GM03348 (cell line): ENCODE data around the gene TGFB1I1.
A peak's percentile ranks its signal among the peaks of the same experiment; 100 is the strongest.
"Not testable (repeated sequence)": the region's sequence is repeated elsewhere in the genome, so short reads cannot be mapped to it uniquely, and the experiment has no call there.

ENCODE experiments used
- DNase-seq: peaks from one replicate; pipeline ENCODE4 v3.0.0; 2012; ENCODE audit warnings: low spot score

The TGFB1I1 gene

DNA sequence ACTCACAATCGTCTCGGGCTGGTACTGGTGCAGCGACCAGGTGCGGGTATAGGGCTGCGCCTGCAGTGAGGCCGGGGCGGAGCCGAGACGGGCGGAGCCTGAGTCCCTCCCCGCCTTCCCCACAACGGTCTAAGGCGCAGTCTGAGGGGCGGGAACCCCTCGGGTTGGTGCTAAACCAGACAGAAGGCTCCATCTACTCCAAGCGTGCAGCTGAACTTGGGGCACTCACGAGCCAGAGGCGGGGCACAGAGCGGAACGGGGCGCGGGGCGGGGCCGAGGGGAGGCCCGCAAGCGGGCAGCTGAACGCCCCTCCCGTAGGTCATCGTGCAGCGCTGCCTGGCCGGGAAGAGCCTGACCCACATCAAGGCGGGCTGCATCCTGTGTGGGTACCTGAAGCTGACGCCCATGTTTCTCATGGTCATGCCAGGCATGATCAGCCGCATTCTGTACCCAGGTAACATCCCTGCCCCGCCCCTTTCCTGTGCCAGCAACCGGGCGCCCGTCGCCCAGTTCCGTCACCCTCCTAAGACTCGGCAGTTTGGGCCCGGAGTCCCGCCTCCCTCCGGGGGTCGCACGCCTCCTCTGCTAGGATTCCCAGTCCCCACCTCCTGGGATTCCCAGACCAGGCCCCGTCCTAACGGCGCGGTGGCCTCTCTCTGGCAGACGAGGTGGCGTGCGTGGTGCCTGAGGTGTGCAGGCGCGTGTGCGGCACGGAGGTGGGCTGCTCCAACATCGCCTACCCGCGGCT is 15.9 kb downstream of the TGFB1I1 start:
- DNase-seq, result peak; percentile 63

DNA sequence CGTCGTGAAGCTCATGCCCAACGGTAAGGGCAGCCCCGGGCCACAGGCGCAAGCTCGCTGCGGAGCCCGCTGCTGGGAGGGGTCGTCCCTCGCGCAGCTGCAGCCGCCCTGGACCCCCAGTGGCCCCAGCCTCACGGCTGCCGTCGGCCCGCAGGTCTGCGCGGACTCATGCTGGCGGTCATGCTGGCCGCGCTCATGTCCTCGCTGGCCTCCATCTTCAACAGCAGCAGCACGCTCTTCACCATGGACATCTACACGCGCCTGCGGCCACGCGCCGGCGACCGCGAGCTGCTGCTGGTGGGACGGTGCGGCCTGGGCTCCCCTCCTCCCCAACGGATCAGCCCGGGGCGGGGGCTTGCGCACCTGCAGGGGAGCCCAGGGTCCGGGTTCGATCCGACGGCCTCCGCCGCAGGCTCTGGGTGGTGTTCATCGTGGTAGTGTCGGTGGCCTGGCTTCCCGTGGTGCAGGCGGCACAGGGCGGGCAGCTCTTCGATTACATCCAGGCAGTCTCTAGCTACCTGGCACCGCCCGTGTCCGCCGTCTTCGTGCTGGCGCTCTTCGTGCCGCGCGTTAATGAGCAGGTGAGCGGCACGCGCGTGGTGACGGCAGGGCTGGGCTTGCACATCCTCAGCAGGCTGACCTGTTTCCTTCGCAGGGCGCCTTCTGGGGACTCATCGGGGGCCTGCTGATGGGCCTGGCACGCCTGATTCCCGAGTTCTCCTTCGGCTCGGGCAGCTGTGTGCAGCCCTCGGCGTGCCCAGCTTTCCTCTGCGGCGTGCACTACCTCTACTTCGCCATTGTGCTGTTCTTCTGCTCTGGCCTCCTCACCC is 16.7 kb downstream of the TGFB1I1 start:
- DNase-seq, result no peak

DNA sequence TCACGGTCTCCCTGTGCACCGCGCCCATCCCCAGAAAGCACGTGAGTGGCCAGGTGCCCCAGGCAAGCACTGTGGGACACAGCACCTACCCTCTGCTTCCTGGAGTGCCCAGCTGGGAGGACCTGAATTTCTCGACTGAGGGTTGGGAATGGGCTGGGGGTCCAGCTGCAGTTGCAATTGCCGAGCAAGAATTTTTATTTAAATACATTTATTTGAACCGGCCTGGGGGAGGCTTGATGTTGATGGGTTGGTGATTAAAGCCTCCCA is 17.3 kb downstream of the TGFB1I1 start:
- no peak for DNase-seq

DNA sequence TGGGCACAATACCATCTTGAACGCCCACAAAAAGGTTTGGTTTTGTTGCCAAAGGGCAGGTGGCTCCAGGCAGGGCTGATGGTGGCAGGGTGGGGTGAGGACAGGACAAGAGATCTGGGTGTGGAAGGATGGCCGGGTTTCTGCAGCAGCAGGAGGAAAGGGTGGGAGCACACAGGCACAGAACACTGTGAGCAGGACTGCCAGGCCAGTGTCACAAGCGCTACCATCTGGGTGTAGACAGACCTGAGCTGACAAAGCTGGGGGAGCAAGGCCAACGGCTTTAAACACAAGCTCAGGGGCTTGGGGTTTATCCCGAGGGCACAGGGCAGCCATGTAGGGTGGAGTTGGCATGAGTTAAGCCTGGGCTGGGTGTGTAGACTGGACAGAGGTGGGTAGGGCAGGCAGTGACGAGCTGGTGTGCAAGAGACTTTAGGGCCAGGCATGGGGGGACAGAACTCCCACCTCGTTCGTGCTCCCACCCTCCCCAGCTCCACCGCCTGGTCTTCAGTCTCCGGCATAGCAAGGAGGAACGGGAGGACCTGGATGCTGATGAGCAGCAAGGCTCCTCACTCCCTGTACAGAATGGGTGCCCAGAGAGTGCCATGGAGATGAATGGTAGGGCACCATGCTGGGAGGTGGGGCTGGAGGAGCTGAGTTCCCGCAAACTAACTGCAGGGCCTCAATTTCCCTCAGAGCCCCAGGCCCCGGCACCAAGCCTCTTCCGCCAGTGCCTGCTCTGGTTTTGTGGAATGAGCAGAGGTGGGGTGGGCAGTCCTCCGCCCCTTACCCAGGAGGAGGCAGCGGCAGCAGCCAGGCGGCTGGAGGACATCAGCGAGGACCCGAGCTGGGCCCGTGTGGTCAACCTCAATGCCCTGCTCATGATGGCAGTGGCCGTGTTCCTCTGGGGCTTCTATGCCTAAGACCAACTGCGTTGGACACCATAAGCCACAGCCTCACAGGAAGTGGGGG is 17.9 kb downstream of the TGFB1I1 start:
- no peak for DNase-seq

DNA sequence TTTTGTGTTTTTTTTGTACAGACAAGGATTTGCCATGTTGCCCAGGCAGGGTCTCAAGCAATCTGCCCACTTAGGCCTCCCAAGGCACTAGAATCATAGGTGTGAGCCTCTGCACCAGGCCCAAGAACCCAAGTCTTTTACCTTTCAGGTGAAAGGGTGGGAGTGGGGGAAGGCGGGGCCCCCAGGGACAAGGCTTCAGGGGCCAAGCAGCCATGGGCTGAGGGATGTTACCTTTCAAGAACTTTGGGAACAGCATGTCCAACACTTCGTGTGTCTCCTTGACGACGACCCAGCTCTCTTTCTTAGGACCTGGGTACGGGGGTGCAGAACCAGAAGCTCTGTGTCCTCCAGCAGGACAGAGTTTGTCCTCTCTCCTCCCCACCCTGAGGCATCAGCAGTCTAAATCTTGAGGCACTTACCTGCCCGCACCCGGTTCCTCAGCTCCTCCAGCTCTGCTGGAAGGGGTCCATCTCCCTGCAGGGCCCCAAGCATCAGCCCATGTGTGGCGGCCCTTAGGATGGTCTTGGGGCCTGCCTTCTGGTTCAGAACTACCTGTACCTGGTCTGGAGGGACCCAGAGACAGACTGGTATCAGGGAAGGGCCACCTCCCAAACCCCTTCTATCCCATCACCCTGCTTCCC is 19.9 kb downstream of the TGFB1I1 start:
- no peak for DNase-seq

DNA sequence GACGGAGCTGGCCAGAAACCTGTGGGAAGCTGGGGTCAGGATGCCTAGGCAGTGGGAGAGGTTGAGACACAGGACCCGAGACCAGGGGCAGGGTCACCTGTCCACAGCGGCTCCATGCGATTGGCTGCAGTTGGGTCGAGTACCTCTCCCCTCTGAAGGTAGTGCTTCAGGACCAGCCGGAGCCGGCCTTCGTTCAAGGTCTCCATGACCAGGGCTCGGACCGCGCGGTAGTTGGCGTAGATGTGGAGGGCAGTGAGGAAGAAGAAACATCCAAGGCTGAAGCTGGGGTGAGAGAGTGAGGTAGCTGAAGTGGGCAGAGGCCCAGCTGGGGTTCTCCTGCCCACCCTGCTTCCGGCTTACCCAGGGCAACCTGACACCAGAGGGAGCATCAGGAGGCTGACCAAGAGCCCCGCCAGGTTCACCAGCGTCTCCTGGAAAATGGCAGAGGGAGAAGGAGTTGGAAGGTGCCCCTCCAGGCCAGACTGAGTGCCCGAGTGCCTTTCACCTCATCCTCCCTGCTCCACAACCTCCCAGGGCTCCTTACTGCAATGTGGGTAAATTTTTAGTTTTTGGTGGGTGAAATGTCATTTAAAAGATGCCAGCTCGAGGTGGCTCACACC is 21.7 kb downstream of the TGFB1I1 start:
- no peak for DNase-seq

DNA sequence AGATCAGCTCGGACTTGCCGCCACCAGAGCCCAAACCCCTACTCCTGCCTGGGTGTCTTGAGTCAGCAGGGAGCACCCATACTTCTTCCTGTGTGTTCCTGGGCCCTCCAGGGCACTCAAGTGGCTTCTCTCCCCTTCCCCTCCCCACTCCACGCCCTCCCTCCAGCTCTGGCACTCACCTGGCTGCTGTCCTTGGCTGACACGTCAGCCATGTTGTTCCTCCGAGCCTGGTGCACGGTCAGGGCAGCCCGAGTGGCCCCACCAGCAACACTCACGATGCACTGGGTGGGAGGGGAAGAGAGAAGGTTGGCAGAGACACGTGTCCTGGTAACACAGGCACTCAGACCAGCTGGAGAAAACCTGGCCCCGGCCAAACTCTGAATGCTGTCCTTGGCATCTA is 24.7 kb downstream of the TGFB1I1 start:
- DNase-seq, result no peak

DNA sequence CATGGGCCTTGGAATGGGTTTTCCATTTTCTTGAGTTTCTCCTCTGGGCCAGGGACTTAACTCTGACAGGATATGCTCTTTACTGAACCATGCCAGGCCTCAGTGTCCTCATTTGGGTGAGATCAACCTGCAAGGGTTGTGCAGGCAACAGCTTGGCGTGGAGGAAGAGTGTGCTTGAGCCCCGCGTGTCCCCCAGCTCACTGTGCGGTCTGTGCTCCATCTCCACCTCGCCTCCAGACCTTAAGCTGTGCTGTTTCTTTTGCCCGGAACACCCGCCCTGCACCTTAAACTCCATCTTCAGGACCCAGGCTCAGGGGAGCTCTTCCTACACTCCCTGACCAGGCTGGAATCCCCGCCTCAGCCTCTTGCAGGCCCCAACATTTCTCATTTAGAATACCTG is 26.5 kb downstream of the TGFB1I1 start:
- DNase-seq, result no peak

DNA sequence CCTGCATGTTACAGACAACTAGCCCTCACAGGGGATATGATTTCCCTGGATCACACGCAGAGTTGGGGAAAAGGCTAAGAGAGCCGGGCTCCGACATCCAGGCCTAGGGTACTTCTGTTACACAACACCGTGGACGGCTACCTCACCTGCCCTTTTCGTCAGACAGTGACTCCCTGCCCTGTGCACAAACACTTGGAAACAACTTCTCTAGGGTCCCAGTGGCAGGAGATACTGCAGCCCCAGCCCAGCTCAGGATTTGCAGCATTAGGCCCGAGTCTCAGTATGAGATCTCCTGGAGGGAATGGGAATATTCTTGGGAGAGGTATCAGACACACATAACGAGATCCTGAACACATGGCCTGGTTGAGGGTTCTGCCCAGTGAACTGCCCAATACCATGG is 28.0 kb downstream of the TGFB1I1 start:
- no peak for DNase-seq

DNA sequence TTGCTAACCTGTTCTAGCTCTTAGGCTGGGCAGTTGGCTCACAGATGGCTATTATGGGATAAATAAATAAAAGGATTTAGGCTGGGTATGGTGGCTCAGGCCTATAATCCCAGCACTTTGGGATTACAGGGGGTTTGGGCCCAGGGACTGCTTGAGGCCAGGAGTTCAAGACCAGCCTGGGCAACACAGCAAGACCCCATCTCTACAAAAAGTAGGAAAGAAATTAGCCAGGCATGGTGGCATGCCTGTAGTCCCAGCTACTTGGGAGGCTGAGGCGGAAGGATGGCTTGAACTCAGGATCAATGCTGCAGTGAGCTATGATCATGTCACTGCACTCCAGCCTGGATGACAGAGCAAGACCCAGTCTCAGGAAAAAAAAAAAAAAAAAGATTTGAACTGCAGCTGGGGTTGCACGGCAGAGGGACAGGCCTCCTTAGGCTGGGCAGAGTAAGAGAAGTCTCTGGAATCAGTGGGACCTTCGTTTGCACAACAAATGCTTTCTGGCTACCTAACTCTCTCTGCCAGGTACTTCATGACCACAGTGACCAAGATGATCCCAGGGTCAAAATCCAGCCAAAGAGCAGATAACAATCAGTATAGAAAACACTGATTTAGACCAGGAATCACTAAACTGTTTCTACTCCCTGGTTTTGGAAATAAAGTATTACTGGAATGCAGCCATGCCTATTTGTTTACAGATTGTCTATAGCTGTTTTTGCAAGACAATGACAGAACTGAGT is 29.4 kb downstream of the TGFB1I1 start:
- no peak for DNase-seq

DNA sequence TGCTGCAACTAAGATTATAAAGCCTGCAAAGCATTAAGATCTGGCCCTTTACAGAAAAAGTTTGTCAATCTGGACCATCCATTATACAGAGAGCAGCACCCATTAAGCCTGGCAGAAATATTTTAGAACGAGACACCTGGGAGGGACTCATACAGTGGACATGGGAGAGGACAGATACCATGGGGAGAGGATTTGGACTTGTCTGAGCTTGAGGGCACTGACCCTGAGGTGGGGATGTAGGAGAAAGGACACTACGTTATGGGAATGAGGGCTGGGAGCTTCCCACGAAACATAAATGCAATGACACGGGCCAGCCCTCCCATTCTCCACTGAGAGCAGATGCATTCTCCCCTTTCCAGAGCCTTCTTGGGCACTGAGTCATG is 30.0 kb downstream of the TGFB1I1 start:
- no peak for DNase-seq

DNA sequence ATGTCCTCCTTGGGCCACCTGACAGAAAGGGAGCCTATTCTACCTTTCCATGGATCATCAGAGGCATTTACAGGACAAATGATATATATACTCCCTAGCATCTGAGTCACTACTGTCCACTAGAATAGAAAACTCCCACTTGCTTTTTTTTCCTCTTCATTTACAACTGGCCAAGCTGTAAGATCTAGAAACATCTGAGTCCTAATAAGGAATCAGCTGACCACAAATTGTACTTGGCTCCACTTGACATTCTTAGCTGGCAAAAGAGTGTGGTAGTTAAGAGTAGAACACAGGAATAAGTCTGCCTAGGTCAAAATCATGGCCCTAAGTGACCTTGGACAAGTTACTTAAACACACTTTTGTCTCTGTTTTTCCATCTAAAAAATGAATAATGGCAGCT is 31.0 kb downstream of the TGFB1I1 start:
- DNase-seq, result peak; percentile 54

DNA sequence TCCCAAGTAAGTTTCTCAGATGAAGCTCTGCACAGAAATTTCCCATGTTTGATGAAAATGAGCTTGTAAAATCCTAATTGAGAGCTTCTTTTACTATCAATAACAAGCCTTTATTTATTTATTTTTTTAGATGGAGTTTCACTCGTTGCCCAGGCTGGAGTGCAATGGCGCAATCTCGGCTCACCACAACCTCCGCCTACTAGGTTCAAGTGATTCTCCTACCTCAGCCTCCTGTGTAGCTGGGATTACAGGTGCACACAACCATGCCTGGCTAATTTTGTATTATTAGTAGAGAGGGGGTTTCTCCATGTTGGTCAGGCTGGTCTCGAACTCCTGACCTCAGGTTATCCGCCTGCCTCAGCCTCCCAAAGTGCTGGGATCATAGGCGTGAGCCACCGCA is 31.6 kb downstream of the TGFB1I1 start:
- DNase-seq, result not testable (repeated sequence)

DNA sequence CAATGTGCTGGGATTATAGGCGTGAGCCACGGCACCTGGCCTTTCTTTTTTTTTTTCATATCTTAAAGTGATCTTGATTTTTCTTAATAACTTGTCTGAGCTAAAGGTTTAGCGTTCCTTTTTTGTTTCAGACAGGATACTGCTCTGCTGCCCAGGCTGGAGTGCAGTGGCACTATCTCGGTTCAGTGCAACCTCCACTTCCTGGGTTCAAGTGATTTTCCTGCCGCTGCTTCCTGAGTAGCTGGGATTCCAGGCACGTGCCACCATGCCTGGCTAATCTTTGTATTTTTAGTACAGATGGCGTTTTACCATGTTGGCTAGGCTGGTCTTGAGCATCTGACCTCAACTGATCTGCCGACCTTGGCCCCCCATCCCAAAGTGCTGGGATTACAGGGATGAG is 32.2 kb downstream of the TGFB1I1 start:
- no peak for DNase-seq

DNA sequence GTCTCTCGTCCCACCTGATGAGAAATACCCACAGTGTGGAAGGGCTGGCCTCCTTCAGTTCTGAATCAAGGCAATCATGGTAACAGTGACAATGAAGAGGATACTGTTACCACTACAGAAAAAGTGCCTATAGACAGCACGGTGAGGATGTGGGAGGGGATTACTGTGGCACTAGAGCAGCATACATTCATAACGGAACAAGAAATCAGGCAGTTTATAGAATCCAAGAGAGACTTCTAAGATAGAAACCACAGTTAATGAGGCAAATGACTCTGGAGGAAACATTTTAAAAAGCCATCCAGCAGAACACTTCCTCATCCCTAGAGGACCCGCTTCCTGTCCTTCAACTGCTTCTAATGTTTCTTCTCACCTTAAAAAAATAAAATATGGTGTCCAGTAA is 33.5 kb downstream of the TGFB1I1 start:
- no peak for DNase-seq

DNA sequence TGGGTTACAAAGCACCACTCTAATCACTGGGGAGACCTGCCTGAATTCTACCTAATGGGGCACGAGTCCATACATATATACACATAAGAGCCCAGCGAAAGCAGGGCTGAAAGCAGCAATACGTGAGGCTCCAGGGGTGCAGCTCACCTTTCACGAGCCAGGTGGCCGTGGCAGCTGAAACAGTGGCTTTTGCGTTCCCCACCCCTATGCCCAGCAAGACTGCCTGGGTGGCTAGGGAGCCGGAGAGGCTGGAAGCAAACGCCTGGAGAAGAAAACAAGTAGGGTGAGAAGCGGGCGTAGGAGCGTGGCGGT is 35.6 kb downstream of the TGFB1I1 start:
- no peak for DNase-seq

DNA sequence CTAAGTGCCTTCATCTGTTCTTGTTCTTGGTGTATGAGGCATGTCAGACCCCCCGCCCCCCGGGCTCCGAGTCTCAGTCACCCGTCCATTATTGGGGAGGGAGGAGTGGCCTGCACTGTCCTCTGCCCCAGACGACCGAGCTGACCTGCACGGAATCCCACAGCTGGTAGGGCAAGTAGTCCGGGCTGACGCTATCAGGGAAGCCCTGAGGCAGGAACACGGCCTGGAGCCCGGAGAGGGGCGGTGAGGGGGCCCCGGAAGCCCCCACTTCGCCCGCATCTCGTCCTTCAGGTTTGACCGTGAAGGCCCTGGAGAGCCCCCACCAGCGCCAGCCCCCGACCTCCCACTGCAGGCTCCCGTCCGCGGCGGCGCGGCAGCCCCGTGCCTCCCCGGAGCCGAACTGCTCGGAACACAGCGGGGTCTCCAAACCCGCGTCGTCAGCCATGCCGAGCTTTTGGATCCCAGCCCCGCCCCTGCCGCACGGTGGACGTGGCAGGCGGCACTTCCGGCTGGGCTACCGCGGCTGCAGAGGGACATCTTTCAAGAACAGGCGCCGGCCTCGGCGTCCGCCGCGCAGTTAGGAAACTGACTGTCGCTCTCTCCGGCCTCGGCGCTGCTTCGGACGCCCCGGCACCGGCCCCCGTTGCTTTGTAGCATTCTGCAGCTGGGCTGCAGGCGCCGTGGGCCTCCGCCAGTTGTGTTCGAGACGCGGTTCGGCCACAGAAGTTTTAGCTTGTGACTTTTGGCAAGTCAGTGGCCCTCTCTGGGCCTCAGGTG is 36.2 kb downstream of the TGFB1I1 start, which contains the start of gene RUSF1:
Gene RUSF1, minus strand, starts transcription at position 463 of the 777 bp plus-strand sequence. Its CDS starts 18 bp downstream, at position 445.
- peak; percentile 94 for DNase-seq

DNA sequence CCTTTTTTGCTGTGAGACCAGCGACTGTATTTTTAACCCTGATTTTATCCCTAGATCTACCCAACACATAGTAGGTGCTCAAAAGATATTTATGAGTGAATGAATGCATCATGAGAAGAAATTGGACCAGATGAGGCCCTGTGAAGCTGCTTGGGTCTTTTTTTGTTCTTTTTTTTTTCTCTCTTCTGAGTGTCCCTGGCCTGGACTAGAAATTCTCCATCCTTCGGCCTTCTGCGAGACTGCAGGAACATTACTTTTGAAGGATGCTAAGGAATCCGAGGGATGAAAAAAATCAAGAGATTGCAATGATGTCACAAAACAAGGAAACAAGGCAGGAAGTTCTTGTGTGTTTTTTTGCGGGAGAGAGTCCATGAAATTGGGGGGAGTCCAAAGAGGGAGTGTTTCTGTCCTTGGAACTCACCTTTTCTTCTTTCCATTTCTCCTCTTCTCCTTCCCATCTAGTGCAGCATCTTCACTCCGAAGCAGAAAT is 36.8 kb downstream of the TGFB1I1 start:
- peak; percentile 56 for DNase-seq

DNA sequence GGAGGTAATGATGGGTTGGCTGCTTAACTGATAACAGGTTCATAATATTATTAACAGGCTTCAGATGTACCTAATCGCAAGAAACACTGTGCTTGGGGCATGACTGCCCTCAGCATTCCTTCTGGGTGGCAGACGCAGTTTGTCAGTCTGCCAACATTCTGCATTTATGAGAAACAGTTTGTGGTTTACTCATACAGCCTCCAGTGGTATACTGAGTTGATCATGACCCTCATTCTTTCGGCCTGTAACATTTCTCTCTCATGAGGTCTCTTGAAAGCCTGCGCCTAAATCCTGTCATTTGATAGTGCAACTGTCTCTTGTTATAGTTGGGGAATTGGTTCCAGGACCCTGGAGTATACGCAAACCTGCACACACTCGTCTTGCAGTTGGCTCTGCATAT is 41.2 kb downstream of the TGFB1I1 start:
- peak; percentile 28 for DNase-seq

DNA sequence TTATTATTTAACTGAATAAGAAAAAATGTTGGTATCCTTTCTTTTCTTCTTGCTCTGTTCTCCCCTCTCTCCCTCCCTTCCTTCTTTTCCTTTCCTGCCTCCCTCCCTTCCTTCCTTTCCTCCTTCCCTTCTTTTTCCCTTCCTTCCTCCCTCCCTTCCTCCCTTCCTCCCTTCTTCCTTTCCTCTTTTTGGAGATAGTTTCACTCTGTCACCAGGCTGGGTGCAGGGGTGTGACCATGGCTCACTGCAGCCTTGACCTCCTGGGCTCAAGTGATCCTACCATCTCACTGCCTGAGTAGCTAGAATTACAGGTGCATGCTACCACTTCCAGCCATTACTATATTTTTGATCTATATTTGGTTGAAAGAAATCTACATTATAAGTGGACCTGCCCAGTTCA is 41.9 kb downstream of the TGFB1I1 start:
- DNase-seq, result no peak
